ELR (cell line): ENCODE data around the gene TBC1D4.
"Not testable (repeated sequence)": the region's sequence is repeated elsewhere in the genome, so short reads cannot be mapped to it uniquely, and the experiment has no call there.

Experiments
- DNase-seq: peaks from one replicate; pipeline ENCODE4 v3.0.0-alpha.2; 2015; ENCODE audit warnings: low read depth

Gene TBC1D4

DNA sequence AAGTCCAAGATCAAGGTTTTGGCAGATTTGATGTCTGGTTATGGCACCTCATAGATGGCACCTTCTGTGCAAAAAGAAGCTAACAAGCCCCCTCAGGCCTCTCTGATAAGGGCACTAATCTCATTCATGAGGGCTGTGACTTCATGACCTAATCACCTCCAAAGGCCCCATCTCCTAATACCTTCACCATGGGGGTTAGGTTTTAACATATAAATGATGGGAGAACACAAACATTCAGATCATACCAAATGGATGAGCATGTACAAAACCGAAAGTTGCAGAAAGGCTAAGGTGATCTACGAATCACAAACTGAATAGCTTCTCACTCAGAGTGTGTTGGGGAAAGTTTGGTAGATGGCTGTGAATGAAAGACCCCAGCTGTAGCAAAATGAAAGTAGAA is 217.4 kb downstream of the TBC1D4 start:
- no peak for DNase-seq

DNA sequence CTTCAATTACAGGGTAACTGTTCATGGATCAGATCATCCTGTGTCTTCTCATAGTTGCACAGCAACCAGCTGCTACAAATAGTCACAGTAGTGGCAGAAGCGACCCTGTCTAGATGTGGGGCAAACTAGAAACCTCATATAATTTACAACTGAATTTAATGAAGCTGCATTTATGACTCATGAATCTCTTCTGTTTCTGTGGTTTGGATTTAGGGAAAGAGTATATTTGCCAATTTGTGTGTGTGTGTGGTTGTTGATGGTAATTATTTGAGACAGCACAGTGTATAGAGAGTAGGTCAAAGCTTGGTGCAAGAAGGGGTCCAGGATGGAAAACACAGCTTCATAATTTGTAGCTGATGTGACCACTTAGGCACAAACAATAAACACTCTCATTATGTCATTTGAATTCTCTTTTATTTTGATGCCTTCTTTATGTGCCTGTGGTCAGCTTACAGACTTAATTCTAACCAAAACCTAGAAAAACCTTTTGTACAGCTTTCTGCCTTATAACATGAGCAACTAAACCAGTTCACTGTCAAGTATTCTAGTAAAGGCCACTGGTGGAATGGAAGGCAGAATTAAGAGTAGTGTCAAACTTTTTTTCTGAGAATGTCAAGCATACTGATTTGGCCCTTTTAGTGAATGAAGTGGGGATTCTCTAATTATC is 218.1 kb downstream of the TBC1D4 start:
- peak; percentile 17 for DNase-seq

- DNase-seq: peak; percentile 62
Observed at GRCh38 chr13:75258159-75258782, 223.7 kb downstream of the TBC1D4 start.

- peak; percentile 44 for DNase-seq
Observed at GRCh38 chr13:75256922-75257321, 225.0 kb downstream of the TBC1D4 start.

DNA sequence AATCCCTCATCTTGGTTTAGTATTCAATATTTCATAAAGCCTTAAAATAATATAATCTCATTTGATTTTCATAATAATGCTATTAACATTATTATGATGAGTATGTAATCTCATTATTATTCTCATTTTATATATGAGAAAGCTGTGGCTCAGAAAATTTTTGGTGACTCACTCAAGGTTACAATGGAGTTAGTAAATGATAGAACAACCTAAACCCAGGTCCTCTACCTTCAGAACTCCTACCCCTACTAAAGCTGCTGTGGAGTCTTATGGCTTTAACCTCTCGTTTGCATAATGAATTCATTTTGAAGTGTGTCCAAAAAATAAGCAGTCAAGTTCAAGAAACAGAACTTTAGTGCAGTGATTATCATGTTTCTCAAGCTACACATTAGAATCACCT is 226.3 kb downstream of the TBC1D4 start:
- no peak for DNase-seq

GRCh38 chr13:75255147-75255546 is 226.8 kb downstream of the TBC1D4 start:
- no peak for DNase-seq

DNA sequence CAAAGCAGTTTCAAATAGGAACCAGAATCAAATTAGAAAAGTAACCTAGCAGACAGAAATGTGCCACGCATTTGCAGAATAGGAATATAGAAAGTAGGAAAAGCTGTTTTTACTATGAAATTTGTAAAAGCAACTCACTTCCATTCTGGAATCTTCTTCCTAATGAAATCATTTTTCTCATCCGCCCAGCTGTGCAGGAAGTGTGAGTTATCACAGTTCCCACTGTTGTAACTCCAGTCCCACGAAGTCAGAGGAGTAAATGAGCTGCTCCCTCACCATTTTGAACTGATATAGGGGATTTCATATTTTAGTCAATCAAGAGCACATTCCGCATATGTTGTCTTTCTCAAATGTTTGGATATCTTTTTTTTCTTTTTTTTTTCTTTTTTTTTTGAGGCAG is 230.8 kb downstream of the TBC1D4 start:
- no peak for DNase-seq

GRCh38 chr13:75250526-75251178 is 231.3 kb downstream of the TBC1D4 start:
- peak; percentile 38 for DNase-seq

DNA sequence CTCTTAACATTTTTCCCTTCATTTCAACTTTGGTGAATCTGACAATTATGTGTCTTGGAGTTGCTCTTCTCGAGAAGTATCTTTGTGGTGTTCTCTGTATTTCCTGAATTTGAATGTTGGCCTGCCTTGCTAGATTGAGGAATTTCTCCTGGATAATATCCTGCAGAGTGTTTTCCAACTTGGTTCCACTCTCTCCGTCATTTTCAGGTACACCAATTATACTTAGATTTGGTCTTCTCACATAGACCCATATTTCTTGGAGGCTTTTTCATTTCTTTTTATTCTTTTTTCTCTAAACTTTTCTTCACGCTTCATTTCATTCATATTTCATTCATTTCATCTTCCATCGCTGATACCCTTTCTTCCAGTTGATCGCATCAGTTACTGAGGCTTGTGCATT is 236.4 kb downstream of the TBC1D4 start:
- DNase-seq: not testable (repeated sequence)

- DNase-seq: not testable (repeated sequence)
Observed at GRCh38 chr13:75240240-75240639, 241.7 kb downstream of the TBC1D4 start.

GRCh38 chr13:75236774-75237173 is 245.2 kb downstream of the TBC1D4 start:
- peak; percentile 35 for DNase-seq
